ENCODE measurements around the gene GOLIM4.

DNA sequence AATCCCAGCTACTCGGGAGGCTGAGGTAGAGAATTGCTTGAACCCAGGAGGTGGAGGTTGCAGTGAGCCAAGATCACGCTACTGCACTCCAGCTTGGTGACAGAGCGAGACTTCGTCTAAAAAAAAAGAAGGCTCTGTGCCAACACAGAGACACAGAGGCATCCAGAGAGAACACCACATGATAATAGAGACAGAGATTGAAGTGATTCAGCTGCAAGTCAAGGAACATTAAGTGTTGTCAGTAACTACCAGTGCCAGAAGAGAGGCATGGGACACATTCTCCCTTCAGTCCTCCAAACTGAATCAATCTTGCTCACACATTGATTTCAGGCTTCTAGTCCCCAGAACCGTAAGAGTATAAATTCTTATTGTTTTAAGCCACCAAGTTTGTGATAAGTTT lies 97.5 kb downstream of the GOLIM4 start:
- TF ChIP-seq, protein P1, sequence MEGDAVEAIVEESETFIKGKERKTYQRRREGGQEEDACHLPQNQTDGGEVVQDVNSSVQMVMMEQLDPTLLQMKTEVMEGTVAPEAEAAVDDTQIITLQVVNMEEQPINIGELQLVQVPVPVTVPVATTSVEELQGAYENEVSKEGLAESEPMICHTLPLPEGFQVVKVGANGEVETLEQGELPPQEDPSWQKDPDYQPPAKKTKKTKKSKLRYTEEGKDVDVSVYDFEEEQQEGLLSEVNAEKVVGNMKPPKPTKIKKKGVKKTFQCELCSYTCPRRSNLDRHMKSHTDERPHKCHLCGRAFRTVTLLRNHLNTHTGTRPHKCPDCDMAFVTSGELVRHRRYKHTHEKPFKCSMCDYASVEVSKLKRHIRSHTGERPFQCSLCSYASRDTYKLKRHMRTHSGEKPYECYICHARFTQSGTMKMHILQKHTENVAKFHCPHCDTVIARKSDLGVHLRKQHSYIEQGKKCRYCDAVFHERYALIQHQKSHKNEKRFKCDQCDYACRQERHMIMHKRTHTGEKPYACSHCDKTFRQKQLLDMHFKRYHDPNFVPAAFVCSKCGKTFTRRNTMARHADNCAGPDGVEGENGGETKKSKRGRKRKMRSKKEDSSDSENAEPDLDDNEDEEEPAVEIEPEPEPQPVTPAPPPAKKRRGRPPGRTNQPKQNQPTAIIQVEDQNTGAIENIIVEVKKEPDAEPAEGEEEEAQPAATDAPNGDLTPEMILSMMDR (IDR thresholded peaks at IDR 0.05), result no peak
- TF ChIP-seq ZFX (IDR thresholded peaks at IDR 0.05; ENCODE audit: borderline replicate concordance), result no peak
